Progenitor cell of endocrine pancreas (in vitro differentiated cells): Measurements from ENCODE around the gene CD40. TPM values are rescaled to one million over a fixed set of nuclear protein-coding genes. Genes with fewer than 3 reads are reported as not detected.

Experiments used
- DNase-seq: peaks from one replicate; pipeline ENCODE4 v3.0.0; 2021; ENCODE audit warnings: low spot score; ENCODE audit not compliant: unreplicated experiment
- H3K27ac Mint-ChIP-seq: 2 replicates; pipeline ENCODE4 v1.8.0; 2021; ENCODE audit warnings: mild to moderate bottlenecking, moderate library complexity, mixed read lengths
- H3K27me3 Mint-ChIP-seq: 2 replicates; pipeline ENCODE4 v1.8.0; 2021; ENCODE audit warnings: mixed read lengths
- H3K36me3 Mint-ChIP-seq: 2 replicates; pipeline ENCODE4 v1.8.0; 2022; ENCODE audit warnings: mixed read lengths; ENCODE audit not compliant: insufficient read depth
- H3K4me1 Mint-ChIP-seq: 2 replicates; pipeline ENCODE4 v1.8.0; 2021; ENCODE audit warnings: low read depth, mixed read lengths
- H3K4me3 Mint-ChIP-seq: 2 replicates; pipeline ENCODE4 v1.8.0; 2021; ENCODE audit warnings: low read depth, mild to moderate bottlenecking, moderate library complexity, mixed read lengths
- H3K9me3 Mint-ChIP-seq: 2 replicates; pipeline ENCODE4 v1.8.0; 2021; ENCODE audit warnings: low read depth, mixed read lengths
- CTCF ChIP-seq: fragments of 200-600 bp; sonication (generic); IDR thresholded peaks from one replicate; pipeline ENCODE4 v1.5.0; 2021; ENCODE audit warnings: antibody characterized with exemption, mild to moderate bottlenecking; ENCODE audit not compliant: unreplicated experiment
- total RNA-seq: library from RNA; stranded (reverse); gene quantifications from 2 replicates; pipeline ENCODE4 v1.2.1, GENCODE V29; 2021

The CD40 gene
- total RNA-seq, 1 donor from 2014 or later = 1.5 TPM

GRCh38 chr20:46157076-46157592 is 39.0 kb downstream of the CD40 start:
- no peak for TF ChIP-seq CTCF
- no peak overlapping the region for H3K27ac Mint-ChIP-seq
- H3K4me3 Mint-ChIP-seq = no peak overlapping the region
- H3K36me3 Mint-ChIP-seq = no peaks in the 10 kb centered on the region
- H3K9me3 Mint-ChIP-seq = no peaks in the 10 kb centered on the region
- H3K27me3 Mint-ChIP-seq = peaks cover 17% of the 10 kb centered on the region
- H3K4me1 Mint-ChIP-seq = no peaks in the 10 kb centered on the region
- DNase-seq = no peak

DNA sequence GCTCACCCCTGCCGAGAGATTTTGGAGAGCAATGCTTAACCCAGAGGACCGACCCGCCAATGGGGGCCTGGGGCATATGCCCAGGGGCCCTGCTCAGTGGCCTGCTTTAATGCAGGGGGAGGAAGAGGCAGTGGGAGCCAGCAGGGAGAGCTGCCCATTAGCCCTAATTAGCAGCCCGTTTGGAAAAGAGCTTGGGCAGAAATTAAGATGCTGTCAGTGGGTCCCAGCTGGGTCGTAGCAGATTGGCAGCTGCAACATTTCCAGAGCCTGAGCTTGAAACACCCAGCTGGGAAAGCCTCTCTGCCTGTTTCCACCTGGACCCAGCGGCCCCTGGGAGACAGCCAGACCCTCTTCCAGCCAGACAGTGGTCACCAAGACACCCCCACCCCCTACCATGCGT is 39.5 kb downstream of the CD40 start:
- Mint-ChIP-seq H3K36me3 (no peaks in the 10 kb centered on the region), H3K4me1 (no peaks in the 10 kb centered on the region), H3K4me3 (no peak overlapping the region), H3K9me3 (no peaks in the 10 kb centered on the region), H3K27me3 (peaks cover 21% of the 10 kb centered on the region), H3K27ac (no peak overlapping the region)
- TF ChIP-seq CTCF = no peak
- no peak for DNase-seq

GRCh38 chr20:46158476-46158987 is 40.4 kb downstream of the CD40 start:
- no peaks in the 10 kb centered on the region for H3K4me1 Mint-ChIP-seq
- H3K4me3 Mint-ChIP-seq = no peak overlapping the region
- no peaks in the 10 kb centered on the region for H3K9me3 Mint-ChIP-seq
- no peak for TF ChIP-seq CTCF
- peaks cover 23% of the 10 kb centered on the region for H3K27me3 Mint-ChIP-seq
- no peak overlapping the region for H3K27ac Mint-ChIP-seq
- H3K36me3 Mint-ChIP-seq = no peaks in the 10 kb centered on the region
- no peak for DNase-seq

- no peak overlapping the region for H3K4me3 Mint-ChIP-seq
- peaks cover 27% of the 10 kb centered on the region for H3K27me3 Mint-ChIP-seq
- no peak overlapping the region for H3K27ac Mint-ChIP-seq
- TF ChIP-seq CTCF = no peak
- DNase-seq = no peak
- H3K36me3 Mint-ChIP-seq = no peaks in the 10 kb centered on the region
- no peaks in the 10 kb centered on the region for H3K4me1 Mint-ChIP-seq
- no peaks in the 10 kb centered on the region for H3K9me3 Mint-ChIP-seq
These were observed 41.2 kb downstream of the CD40 start for GRCh38 chr20:46159101-46159897.

GRCh38 chr20:46160661-46161060 is 42.5 kb downstream of the CD40 start:
- H3K4me1 Mint-ChIP-seq = no peaks in the 10 kb centered on the region
- no peak for TF ChIP-seq CTCF
- DNase-seq = no peak
- no peak overlapping the region for H3K4me3 Mint-ChIP-seq
- no peaks in the 10 kb centered on the region for H3K9me3 Mint-ChIP-seq
- H3K27me3 Mint-ChIP-seq = peaks cover 22% of the 10 kb centered on the region
- H3K27ac Mint-ChIP-seq = no peak overlapping the region
- H3K36me3 Mint-ChIP-seq = no peaks in the 10 kb centered on the region
